Astrocyte (in vitro differentiated cells and primary cell): ENCODE results near the gene PLPPR3.

Experiments used
- CTCF ChIP-seq: IDR thresholded peaks from 2 replicates; pipeline ENCODE4 v1.5.1; 2011; ENCODE audit warnings: low read depth, mild to moderate bottlenecking, inconsistent platforms, low read length, moderate library complexity; ENCODE audit not compliant: insufficient read depth
- EZH2 ChIP-seq: IDR thresholded peaks from 2 replicates; pipeline ENCODE4 v1.6.1; 2012; ENCODE audit warnings: mild to moderate bottlenecking, low read length, inconsistent platforms; ENCODE audit not compliant: insufficient read depth

- TF ChIP-seq CTCF = no peak
- TF ChIP-seq EZH2 = no peak
Measured at GRCh38 chr19:782878-783668, 38.7 kb downstream of the PLPPR3 start.
